ENCODE measurements around the gene FBL. TPM values are rescaled to one million over a fixed set of nuclear protein-coding genes. Genes with fewer than 3 reads are reported as not detected.

Gene FBL
- total and polyA plus RNA-seq, 2 of the 4 experiments (the other 2 are of a cell fraction), result 259 to 446 TPM

GRCh38 chr19:39811064-39811463 lies 35.1 kb downstream of the FBL start:
- no peak overlapping the region for H4K8ac ChIP-seq (ENCODE audit: low read depth in 2 of 2, low read length in 2 of 2)
- no peak for TF ChIP-seq SMC3 (IDR thresholded peaks at IDR 0.05; ENCODE audit: low read depth, low read length)
- no peak for TF ChIP-seq MXI1 (IDR thresholded peaks at IDR 0.05; ENCODE audit: borderline replicate concordance, low read depth, low read length)
- no peak for TF ChIP-seq MAFK (IDR thresholded peaks at IDR 0.05; ENCODE audit: low read depth, low read length)
- no peak for TF ChIP-seq MAZ (IDR thresholded peaks at IDR 0.05; ENCODE audit: borderline replicate concordance, low read depth, low read length)
- TF ChIP-seq CEBPB (IDR thresholded peaks at IDR 0.05; ENCODE audit: low read depth, low read length), result no peak
- no peak for TF ChIP-seq NFE2L2 (IDR thresholded peaks at IDR 0.05; ENCODE audit: low read depth, low read length)
- TF ChIP-seq FOS (IDR thresholded peaks at IDR 0.05; ENCODE audit: low read depth, low read length), result no peak
- no peak for TF ChIP-seq USF2 (IDR thresholded peaks at IDR 0.05; ENCODE audit: low read depth, low read length)
- TF ChIP-seq, protein P1, sequence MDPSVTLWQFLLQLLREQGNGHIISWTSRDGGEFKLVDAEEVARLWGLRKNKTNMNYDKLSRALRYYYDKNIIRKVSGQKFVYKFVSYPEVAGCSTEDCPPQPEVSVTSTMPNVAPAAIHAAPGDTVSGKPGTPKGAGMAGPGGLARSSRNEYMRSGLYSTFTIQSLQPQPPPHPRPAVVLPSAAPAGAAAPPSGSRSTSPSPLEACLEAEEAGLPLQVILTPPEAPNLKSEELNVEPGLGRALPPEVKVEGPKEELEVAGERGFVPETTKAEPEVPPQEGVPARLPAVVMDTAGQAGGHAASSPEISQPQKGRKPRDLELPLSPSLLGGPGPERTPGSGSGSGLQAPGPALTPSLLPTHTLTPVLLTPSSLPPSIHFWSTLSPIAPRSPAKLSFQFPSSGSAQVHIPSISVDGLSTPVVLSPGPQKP (IDR thresholded peaks at IDR 0.05; ENCODE audit: borderline replicate concordance, low read depth, low read length), result no peak
- TF ChIP-seq, protein P2, sequence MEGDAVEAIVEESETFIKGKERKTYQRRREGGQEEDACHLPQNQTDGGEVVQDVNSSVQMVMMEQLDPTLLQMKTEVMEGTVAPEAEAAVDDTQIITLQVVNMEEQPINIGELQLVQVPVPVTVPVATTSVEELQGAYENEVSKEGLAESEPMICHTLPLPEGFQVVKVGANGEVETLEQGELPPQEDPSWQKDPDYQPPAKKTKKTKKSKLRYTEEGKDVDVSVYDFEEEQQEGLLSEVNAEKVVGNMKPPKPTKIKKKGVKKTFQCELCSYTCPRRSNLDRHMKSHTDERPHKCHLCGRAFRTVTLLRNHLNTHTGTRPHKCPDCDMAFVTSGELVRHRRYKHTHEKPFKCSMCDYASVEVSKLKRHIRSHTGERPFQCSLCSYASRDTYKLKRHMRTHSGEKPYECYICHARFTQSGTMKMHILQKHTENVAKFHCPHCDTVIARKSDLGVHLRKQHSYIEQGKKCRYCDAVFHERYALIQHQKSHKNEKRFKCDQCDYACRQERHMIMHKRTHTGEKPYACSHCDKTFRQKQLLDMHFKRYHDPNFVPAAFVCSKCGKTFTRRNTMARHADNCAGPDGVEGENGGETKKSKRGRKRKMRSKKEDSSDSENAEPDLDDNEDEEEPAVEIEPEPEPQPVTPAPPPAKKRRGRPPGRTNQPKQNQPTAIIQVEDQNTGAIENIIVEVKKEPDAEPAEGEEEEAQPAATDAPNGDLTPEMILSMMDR (conservative IDR thresholded peaks at IDR 0.05; ENCODE audit: low read depth, low read length), result no peak
- TF ChIP-seq RFX5 (IDR thresholded peaks at IDR 0.05; ENCODE audit: low read depth, low read length), result no peak
- TF ChIP-seq RCOR1 (IDR thresholded peaks at IDR 0.05; ENCODE audit: insufficient replicate concordance, low read length), result no peak
- TF ChIP-seq RAD21 (IDR thresholded peaks at IDR 0.05; ENCODE audit: low read length), result no peak
- H3K4me1 ChIP-seq (ENCODE audit: control insufficient read depth, insufficient read depth, low read length), result no peaks in the 10 kb centered on the region
- ChIA-PET POLR2A (ENCODE audit: unreplicated experiment) (no interaction called here), CTCF (interaction anchor here (0.6 kb wide), 1 partner anchor 1748 kb away, joined by 4 read pairs; no protein-coding TSS in a partner anchor)
- H3K14ac ChIP-seq (replicated peaks; ENCODE audit: low read depth, low read length), result no peak overlapping the region
- WGBS, 2 experiments (ENCODE audit: extremely low coverage in 2 of 2, insufficient read length in 1 of 2), result no CpG with 5 or more reads among the region's 4 CpGs
- no TSS peak for BruUV-seq (replicated peaks)
- no peaks in the 10 kb centered on the region for H3K79me1 ChIP-seq (ENCODE audit: low read depth in 1 of 2, low read length in 2 of 2)
- H2BK5ac ChIP-seq (ENCODE audit: low read depth, low read length, poor library complexity, severe bottlenecking), result no peak overlapping the region
- no peak overlapping the region for H2AFZ ChIP-seq (replicated peaks; ENCODE audit: low read length, poor library complexity)
- H3K9me1 ChIP-seq (ENCODE audit: insufficient read depth, low read length), result no peaks in the 10 kb centered on the region
- H3K4me3 ChIP-seq (ENCODE audit: insufficient read depth, low read depth, low read length), result no peak overlapping the region
- no peak overlapping the region for H3K56ac ChIP-seq (ENCODE audit: extremely low read depth, insufficient read depth, low read length)
- H4K20me1 ChIP-seq (ENCODE audit: insufficient read depth, low read length), result no peaks in the 10 kb centered on the region
- H3K36me3 ChIP-seq (ENCODE audit: control insufficient read depth, insufficient read depth, low read length), result no peaks in the 10 kb centered on the region; the same call in 1 of the 2 replicates
- no peak overlapping the region for H2AK9ac ChIP-seq (replicated peaks; ENCODE audit: low read depth, low read length, poor library complexity)
- DNase-seq (no peak), ATAC-seq (ENCODE audit: low read depth) (no peak)
- no peak overlapping the region for H3K4ac ChIP-seq (ENCODE audit: low read depth, low read length)
- no peak overlapping the region for H2AK5ac ChIP-seq (ENCODE audit: low read depth, low read length)
- H3K27me3 ChIP-seq (ENCODE audit: control insufficient read depth, insufficient read depth, low read length), result no peaks in the 10 kb centered on the region
- H4K91ac ChIP-seq (ENCODE audit: insufficient read depth, low read depth, low read length), result no peak overlapping the region
- intact Hi-C loops (cut with micrococcal nuclease), result no loop called here
- H2BK120ac ChIP-seq (ENCODE audit: low read depth, low read length), result no peak overlapping the region
- in situ Hi-C loops (cut with MboI; ENCODE audit: low sequenced_read_pairs), result no loop called here
- H3K18ac ChIP-seq (ENCODE audit: low read depth, low read length), result no peak overlapping the region
- no peak overlapping the region for H3K23ac ChIP-seq (ENCODE audit: low read depth, low read length)
- no peak overlapping the region for H2BK20ac ChIP-seq (ENCODE audit: low read depth, low read length)
- no peak overlapping the region for H4K5ac ChIP-seq (ENCODE audit: low read depth, low read length)
- no peak overlapping the region for H2BK15ac ChIP-seq (ENCODE audit: low read depth, low read length)
- H3K9me3 ChIP-seq (ENCODE audit: control insufficient read depth, insufficient read depth, low read length), result peaks cover 2% of the 10 kb centered on the region; the same call in 1 of the 2 replicates
- H3K9ac ChIP-seq (ENCODE audit: low read depth, low read length), result no peak overlapping the region
- no peak overlapping the region for H3K4me2 ChIP-seq (ENCODE audit: low read depth, low read length)
- no peak overlapping the region for H3K27ac ChIP-seq (ENCODE audit: insufficient read depth, low read length)
- dilution Hi-C loops (cut with HindIII; ENCODE audit: low sequenced_read_pairs, unreplicated experiment), result no loop called here
